IPS-18a (cell line): ENCODE results near the gene VRTN.

Source experiments
- H3K27ac ChIP-seq: one replicate; pipeline ENCODE4 v1.5.1; 2013; ENCODE audit warnings: low read length
- H3K27me3 ChIP-seq: one replicate; pipeline ENCODE4 v1.6.1; 2013; ENCODE audit warnings: mild to moderate bottlenecking, low read length; ENCODE audit not compliant: control insufficient read depth, insufficient read depth
- H3K36me3 ChIP-seq: one replicate; pipeline ENCODE4 v1.6.1; 2013; ENCODE audit warnings: low read depth, low read length; ENCODE audit not compliant: control insufficient read depth
- H3K4me1 ChIP-seq: one replicate; pipeline ENCODE4 v1.6.1; 2013; ENCODE audit warnings: low read depth, low read length; ENCODE audit not compliant: control insufficient read depth
- H3K4me3 ChIP-seq: one replicate; pipeline ENCODE4 v1.5.1; 2013; ENCODE audit warnings: low read length
- H3K9ac ChIP-seq: one replicate; pipeline ENCODE4 v1.6.1; 2013; ENCODE audit warnings: mild to moderate bottlenecking, low read length, moderate library complexity
- H3K9me3 ChIP-seq: one replicate; pipeline ENCODE4 v1.6.1; 2013; ENCODE audit warnings: low read depth, low read length; ENCODE audit not compliant: control insufficient read depth

The VRTN gene, protein sequence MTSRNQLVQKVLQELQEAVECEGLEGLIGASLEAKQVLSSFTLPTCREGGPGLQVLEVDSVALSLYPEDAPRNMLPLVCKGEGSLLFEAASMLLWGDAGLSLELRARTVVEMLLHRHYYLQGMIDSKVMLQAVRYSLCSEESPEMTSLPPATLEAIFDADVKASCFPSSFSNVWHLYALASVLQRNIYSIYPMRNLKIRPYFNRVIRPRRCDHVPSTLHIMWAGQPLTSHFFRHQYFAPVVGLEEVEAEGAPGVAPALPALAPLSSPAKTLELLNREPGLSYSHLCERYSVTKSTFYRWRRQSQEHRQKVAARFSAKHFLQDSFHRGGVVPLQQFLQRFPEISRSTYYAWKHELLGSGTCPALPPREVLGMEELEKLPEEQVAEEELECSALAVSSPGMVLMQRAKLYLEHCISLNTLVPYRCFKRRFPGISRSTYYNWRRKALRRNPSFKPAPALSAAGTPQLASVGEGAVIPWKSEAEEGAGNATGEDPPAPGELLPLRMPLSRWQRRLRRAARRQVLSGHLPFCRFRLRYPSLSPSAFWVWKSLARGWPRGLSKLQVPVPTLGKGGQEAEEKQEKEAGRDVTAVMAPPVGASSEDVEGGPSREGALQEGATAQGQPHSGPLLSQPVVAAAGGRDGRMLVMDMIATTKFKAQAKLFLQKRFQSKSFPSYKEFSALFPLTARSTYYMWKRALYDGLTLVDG

DNA sequence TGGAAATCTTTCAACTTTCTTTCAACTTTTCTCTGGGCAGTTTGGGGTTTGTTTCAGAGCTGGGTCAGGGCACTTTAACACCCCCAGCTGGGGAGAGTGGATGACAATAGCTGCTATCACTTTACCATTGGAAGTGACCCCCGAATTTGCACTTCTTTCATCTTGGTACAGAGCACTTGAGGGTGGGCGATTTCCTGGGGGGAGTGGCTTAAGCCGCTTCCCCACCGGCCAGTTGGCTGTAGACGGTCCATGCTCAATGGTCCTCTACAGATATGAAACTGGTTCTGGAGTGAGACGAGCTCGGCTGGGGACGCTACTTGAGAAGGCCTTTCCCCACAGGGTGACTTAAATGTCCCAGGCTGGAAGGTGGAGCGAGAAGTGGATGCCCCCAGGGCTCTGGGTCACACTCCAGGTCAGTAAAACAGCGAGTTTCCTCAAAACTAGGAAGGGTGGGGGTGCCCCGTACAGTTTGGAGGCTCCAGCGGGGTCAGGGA lies at the start of gene VRTN:
VRTN (plus strand) TSS at position 231 of the 494 bp plus-strand sequence. CDS start 8,313 bp downstream, outside the sequence.
- Histone ChIP-seq H3K36me3 (peaks cover 7% of the 10 kb centered on the region), H3K4me3 (peak within 1 kb of the TSS; percentile 78), H3K4me1 (peaks cover 20% of the 10 kb centered on the region), H3K27ac (peak within 1 kb of the TSS; percentile 71), H3K9me3 (no peaks in the 10 kb centered on the region), H3K9ac (peak within 1 kb of the TSS; percentile 87), H3K27me3 (no peaks in the 10 kb centered on the region)

DNA sequence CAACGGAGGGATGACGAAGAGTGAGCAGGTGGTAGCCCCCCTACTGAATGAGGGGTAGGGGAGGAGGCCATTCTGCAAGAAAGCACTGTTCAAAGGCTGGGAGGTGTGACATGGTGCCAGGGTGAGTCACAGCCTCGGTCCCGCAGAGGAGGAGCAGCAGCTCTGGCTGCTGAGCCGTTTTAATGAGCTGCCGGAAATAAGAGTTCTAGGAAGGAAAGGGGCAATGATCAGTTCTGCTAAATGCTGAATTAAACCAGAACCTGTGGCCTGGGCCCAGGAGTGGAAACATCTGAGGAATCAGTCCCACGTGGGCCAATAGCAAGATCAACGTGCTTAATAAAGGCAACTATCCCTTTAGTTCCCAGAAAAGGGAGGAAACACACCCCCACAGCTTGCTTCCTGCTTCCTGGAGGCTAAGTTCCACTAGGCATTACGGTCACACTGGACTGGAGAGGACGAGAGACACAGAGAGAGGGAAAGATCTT lies 49.2 kb upstream of the VRTN start:
- Histone ChIP-seq H3K4me1 (no peaks in the 10 kb centered on the region), H3K4me3 (no peak overlapping the region), H3K27me3 (no peaks in the 10 kb centered on the region), H3K27ac (no peak overlapping the region), H3K9me3 (no peaks in the 10 kb centered on the region), H3K9ac (no peak overlapping the region), H3K36me3 (peaks cover 43% of the 10 kb centered on the region)

DNA sequence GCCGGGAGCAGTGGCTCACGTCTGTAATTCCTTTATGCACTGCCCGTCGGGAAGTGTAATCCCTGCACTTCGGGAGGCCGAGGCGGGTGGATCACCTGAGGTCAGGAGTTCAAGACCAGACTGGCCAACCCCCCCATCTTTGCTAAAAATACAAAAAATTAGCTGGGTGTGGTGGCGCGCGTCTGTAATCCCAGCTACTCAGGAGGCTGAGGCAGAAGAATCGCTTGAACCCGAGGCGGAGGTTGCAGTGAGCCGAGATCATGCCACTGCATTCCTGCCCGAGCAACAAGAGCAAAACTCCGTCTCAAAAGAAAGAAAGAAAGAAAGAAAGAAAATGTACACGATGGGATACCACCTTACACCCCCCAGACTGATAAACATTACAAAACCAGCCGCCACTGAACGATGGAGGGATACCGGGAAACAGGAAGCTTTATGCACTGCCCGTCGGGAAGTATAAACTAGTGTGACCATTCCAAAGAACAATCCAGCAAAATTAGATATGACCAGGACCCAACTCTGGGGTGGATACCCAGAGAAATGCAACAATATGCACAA lies 46.6 kb upstream of the VRTN start:
- Histone ChIP-seq H3K9me3 (no peaks in the 10 kb centered on the region), H3K4me3 (peak overlapping the region; percentile 90), H3K27ac (no peak overlapping the region), H3K4me1 (no peaks in the 10 kb centered on the region), H3K36me3 (peaks cover 26% of the 10 kb centered on the region), H3K9ac (peak overlapping the region; percentile 82), H3K27me3 (no peaks in the 10 kb centered on the region)

DNA sequence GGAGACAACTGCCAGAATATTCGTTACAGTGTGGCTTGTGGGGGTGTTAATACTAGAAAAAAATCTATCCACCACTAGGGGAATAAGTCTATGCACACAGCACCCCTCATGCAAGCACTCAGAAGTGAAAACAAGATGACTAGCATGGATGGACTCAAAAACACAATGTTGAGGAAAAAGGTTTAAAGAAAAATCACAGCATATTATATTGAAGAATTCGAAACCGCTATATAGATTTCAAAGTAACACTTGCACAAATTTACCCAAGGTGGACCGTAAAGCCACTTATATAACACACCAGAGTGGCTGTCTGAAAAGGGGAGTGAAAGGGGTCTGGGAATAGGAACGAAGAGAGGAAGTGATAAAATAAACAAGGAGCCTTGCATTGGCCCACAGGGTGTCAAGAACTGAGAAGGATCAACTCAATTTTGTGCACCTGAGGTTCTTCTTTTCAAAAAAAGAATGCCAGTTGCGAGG lies 46.1 kb upstream of the VRTN start:
- Histone ChIP-seq H3K4me1 (no peaks in the 10 kb centered on the region), H3K27ac (no peak overlapping the region), H3K9me3 (no peaks in the 10 kb centered on the region), H3K4me3 (peak overlapping the region; percentile 90), H3K27me3 (no peaks in the 10 kb centered on the region), H3K9ac (peak overlapping the region; percentile 82), H3K36me3 (peaks cover 21% of the 10 kb centered on the region)

DNA sequence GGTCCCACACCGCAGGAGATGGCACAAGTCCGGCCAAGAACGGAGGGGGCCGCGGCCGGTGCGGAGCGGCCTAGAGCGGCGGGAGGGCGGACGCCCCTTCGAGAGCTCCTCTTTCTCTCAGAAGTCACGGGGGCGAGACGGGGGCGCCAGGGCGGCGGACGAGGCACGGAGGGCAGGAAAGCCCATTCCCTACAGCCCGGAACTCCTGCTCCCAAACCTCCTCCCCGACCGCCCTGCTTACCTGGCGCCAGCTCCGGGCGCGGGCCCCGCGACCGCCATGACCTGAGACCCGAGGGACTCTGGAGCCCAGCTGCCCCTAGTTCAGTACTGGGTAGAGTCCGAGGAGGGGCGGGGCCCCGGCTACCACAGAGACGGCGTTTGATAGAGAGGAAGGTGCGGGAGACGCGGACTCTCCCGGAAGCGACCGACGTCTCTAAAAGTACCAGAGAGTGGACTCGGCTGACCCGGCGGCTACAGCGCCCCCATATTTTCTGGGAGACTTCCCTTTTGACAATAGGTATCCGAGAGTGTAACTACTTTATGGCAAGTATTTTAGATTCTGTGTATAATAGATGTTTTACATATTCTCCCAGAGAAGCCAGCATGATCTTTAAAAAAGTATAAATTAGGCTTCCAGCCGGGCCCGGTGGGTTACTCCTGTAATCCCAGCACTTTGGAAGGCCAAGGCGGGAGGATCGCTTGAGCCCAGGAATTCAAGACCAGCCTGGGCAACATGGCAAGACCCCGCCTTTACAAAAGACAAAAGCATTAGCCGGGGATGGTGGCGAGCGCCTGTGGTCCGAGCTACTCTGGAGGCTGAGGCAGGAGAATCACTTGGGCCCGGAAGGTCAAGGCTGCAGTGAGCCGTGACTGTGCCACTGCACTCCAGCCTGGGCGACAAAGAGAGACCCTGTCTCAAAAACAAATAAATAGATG lies 45.4 kb upstream of the VRTN start, which contains the start of gene ABCD4:
ABCD4 (minus strand) TSS at position 301 of the 936 bp plus-strand sequence; CDS start at position 279, 22 bp downstream.
- Histone ChIP-seq H3K4me1 (no peaks in the 10 kb centered on the region), H3K36me3 (peaks cover 15% of the 10 kb centered on the region), H3K4me3 (peak within 1 kb of the TSS; percentile 90), H3K9me3 (no peaks in the 10 kb centered on the region), H3K27ac (no peak within 1 kb of the TSS), H3K27me3 (no peaks in the 10 kb centered on the region), H3K9ac (peak within 1 kb of the TSS; percentile 82)

DNA sequence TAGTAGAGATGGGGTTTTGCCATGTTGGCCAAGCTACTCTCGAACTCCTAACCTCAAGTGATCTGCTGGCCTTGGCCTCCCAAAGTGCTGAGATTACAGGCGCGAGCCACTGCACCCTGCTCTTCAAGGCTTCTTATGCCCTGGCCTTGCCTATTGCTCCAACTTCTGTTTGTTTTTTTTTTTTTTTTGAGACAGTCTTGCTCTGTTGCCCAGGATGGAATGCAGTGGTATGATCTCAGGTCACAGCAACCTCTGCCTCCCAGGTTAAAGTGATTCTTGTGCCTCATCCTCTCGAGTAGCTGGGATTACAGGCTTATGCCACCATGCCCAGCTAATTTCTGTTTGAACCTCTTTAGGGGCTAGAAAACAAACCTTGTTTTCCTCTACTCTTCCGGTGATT lies 39.6 kb upstream of the VRTN start:
- no peak overlapping the region for H3K27ac ChIP-seq
- H3K9ac ChIP-seq = no peak overlapping the region
- no peaks in the 10 kb centered on the region for H3K27me3 ChIP-seq
- no peak overlapping the region for H3K4me3 ChIP-seq
- no peaks in the 10 kb centered on the region for H3K4me1 ChIP-seq
- H3K36me3 ChIP-seq = no peaks in the 10 kb centered on the region
- H3K9me3 ChIP-seq = no peaks in the 10 kb centered on the region

DNA sequence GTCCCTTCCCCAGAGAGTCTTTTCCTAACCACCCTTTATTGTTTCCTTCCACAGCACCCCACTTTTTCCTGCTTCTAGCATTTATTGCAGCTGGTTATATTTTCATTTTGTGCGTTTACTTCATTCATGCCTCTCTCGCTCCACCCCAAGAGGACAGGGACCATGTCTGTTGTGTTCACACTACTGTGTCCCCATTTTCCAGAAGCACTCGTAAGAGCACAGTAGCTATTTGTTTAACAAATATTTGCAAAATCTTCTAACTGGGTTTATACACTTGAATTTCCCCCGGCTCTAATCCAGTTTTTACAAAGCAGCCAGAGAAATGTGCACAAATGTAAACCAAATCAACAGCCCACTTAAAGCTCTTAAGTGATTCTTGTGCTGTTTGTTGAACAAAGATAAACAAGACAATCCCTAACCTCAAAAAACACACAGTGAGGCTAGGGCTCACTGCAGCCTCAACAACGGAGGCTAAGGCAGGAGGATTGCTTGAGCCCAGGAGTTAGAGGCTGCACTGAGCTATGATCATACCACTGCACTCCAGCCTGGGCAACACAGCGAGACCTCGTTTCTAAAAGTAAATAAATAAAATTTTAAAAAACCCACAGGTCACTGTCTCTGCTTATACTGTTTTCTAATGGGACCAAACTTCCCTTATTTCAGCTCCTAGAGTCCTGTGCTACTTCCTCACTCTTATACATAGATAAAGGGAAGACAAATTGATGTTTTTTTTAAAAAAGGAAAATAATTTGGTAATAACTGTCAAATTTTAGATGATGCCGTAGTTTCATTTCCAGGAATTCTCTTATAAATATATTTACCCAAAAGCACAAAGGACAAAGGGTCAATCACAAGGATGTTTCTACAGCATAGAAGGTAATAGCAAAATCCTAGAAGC lies 38.9 kb upstream of the VRTN start:
- no peak overlapping the region for H3K4me3 ChIP-seq
- no peaks in the 10 kb centered on the region for H3K9me3 ChIP-seq
- no peaks in the 10 kb centered on the region for H3K4me1 ChIP-seq
- H3K27ac ChIP-seq = no peak overlapping the region
- H3K9ac ChIP-seq = no peak overlapping the region
- H3K27me3 ChIP-seq = no peaks in the 10 kb centered on the region
- H3K36me3 ChIP-seq = no peaks in the 10 kb centered on the region

DNA sequence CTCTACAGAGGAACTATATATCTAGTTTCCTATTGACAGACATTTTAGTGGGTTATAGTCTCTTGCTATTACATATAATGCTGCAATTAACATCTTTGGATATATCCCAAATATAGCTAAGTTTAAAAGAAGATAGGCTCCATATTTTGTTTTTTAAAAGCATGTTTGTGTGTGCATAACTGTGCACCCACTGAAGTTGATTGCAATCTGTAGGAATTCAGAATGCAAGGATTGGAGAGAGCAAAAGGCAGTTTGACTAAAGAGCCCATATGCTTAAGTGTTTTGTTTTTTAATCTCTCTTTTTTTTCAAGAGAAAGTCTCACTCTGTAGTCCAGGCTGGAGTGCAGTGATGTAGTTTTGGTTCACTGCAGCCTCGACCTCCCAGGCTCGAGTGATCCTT lies 36.1 kb upstream of the VRTN start:
- Histone ChIP-seq H3K27ac (no peak overlapping the region), H3K4me1 (no peaks in the 10 kb centered on the region), H3K9me3 (no peaks in the 10 kb centered on the region), H3K9ac (no peak overlapping the region), H3K27me3 (no peaks in the 10 kb centered on the region), H3K36me3 (no peaks in the 10 kb centered on the region), H3K4me3 (no peak overlapping the region)

DNA sequence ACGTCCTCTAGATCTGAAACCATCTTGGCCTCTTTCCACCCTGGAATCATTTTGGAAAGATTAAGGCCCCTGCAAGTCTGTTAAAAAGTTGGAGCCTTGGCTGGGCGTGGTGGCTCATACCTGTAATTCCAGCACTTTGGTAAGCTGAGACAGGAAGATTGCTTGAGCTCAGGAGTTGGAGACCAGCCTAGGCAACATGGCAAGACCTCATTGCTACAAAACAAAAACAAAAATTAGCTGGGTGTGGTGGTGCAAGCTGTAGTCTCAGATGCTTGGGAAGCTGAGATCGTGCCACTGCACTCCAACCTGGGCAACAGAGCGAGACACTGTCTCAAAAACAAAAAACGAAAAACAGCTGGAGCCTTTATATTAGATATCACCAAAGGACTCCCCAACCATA lies 34.7 kb upstream of the VRTN start:
- no peaks in the 10 kb centered on the region for H3K4me1 ChIP-seq
- H3K36me3 ChIP-seq = no peaks in the 10 kb centered on the region
- H3K9ac ChIP-seq = no peak overlapping the region
- no peak overlapping the region for H3K27ac ChIP-seq
- H3K27me3 ChIP-seq = no peaks in the 10 kb centered on the region
- H3K9me3 ChIP-seq = no peaks in the 10 kb centered on the region
- H3K4me3 ChIP-seq = no peak overlapping the region

DNA sequence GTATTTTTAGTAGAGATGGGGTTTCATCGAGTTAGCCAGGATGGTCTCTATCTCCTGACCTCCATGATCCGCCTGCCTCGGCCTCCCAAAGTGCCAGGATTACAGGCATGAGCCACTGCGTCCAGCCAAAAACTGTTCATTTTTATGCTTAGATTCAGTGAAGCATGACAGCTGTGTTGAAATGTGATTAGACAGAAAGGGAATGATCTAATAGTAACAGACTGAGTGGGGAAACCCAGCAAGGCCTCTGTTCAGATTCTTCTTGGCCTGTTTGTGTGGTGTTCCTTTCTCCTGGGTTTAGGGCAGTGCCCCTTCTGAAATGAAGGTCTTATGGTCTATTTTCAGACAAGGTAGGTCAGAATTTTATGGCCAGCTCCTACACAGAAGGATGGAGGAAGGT lies 33.7 kb upstream of the VRTN start:
- H3K9me3 ChIP-seq = no peaks in the 10 kb centered on the region

More for the DNA sequence above, 33.7 kb upstream of the VRTN start:
- H3K4me3 ChIP-seq = no peak overlapping the region
- H3K36me3 ChIP-seq = no peaks in the 10 kb centered on the region
- no peaks in the 10 kb centered on the region for H3K4me1 ChIP-seq
- no peak overlapping the region for H3K9ac ChIP-seq
- H3K27me3 ChIP-seq = no peaks in the 10 kb centered on the region
- no peak overlapping the region for H3K27ac ChIP-seq
